ENCODE measurements around the gene DNAAF8. TPM values are rescaled to one million over a fixed set of nuclear protein-coding genes. Genes with fewer than 3 reads are reported as not detected.

Gene DNAAF8
- polyA plus RNA-seq, 1 of the 3 experiments (the other 2 are of a cell fraction), result 3.1 TPM

DNA sequence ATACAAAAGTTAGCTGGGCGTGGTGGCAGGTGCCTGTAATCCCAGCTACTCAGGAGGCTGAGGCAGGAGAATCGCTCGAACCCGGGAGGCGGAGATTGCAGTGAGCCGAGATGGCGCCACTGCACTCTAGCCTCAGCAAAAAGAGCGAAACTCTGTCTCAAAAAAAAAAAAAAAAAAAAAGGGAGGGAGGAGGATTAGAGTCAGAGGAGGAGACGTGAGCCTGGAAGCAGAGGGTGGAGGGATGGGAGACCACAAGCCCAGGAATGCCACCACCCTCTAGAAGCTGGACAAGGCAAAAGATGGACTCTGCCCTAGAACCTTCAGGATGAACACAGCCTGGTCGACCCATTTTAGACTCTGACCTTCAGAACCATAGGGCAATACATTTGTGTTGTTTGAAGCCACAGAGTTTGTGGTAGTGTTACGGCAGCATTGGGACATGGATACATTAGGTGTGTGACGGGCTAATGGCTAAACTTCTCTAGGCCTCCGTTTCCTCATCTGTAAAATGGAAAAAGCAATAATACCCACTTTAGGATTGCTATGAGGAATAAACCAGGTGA, 58.7 kb downstream of the DNAAF8 start:
- POLR2A ChIA-PET, result interaction anchor here (0.6 to 0.7 kb wide), 2 partner anchors 83 to 100 kb away, joined by 5 read pairs; no protein-coding TSS in a partner anchor
- no peak overlapping the region for H3K27ac ChIP-seq (ENCODE audit: low read depth in 2 of 2, low read length in 1 of 2)
- no peak overlapping the region for H3K9ac ChIP-seq
- no peaks in the 10 kb centered on the region for H3K79me2 ChIP-seq (ENCODE audit: insufficient read depth)
- H3F3A ChIP-seq (replicated peaks; ENCODE audit: insufficient read depth), result no peaks in the 10 kb centered on the region
- TF ChIP-seq CTCF (IDR thresholded peaks at IDR 0.05) (no peak), MXI1 (IDR thresholded peaks at IDR 0.05; ENCODE audit: low read depth, low read length) (no peak), IRF3 (IDR thresholded peaks at IDR 0.05; ENCODE audit: low read depth, low read length) (no peak), POLR2AphosphoS5 (IDR thresholded peaks at IDR 0.05; ENCODE audit: low read depth, low read length) (no peak), RXRA (IDR thresholded peaks at IDR 0.05; ENCODE audit: borderline replicate concordance, low read depth) (no peak), ELF1 (IDR thresholded peaks at IDR 0.05) (no peak), EZH2phosphoT487 (IDR thresholded peaks at IDR 0.05; ENCODE audit: borderline replicate concordance, low read depth) (no peak), SMC3 (IDR thresholded peaks at IDR 0.05; ENCODE audit: low read depth, low read length) (no peak), MEF2A (IDR thresholded peaks at IDR 0.05; ENCODE audit: borderline replicate concordance, low read depth) (no peak), CHD2 (IDR thresholded peaks at IDR 0.05; ENCODE audit: low read length, partially characterized antibody) (no peak), RFX5 (IDR thresholded peaks at IDR 0.05; ENCODE audit: low read length) (no peak), SIN3A (IDR thresholded peaks at IDR 0.05; ENCODE audit: borderline replicate concordance, low read depth, low read length) (no peak), PBX3 (IDR thresholded peaks at IDR 0.05) (no peak), EP300 (IDR thresholded peaks at IDR 0.05; ENCODE audit: borderline replicate concordance in 1 of 2, low read depth in 1 of 2, low read length in 1 of 2) (no peak), TAF1 (IDR thresholded peaks at IDR 0.05; ENCODE audit: borderline replicate concordance, low read depth, low read length) (no peak), NRF1 (IDR thresholded peaks at IDR 0.05; ENCODE audit: low read depth, low read length) (no peak), ZBTB33 (IDR thresholded peaks at IDR 0.05; ENCODE audit: borderline replicate concordance, low read depth) (no peak), FOXM1 (IDR thresholded peaks at IDR 0.05; ENCODE audit: low read depth) (no peak), GABPA (IDR thresholded peaks at IDR 0.05; ENCODE audit: low read depth) (no peak)
- TF ChIP-seq, protein P1, sequence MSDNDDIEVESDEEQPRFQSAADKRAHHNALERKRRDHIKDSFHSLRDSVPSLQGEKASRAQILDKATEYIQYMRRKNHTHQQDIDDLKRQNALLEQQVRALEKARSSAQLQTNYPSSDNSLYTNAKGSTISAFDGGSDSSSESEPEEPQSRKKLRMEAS (IDR thresholded peaks at IDR 0.05; ENCODE audit: low read depth), result no peak
- H3K9me2 ChIP-seq, result no peaks in the 10 kb centered on the region
- CTCF ChIA-PET, result no interaction called here
- H3K9me3 ChIP-seq, result no peaks in the 10 kb centered on the region
- H3K27me3 ChIP-seq (ENCODE audit: insufficient read depth), result no peaks in the 10 kb centered on the region
- peaks cover 0 to 6% of the 10 kb centered on the region in 2 experiments; a peak in 1 of 4 replicates for H3K4me1 ChIP-seq (ENCODE audit: control insufficient read depth in 1 of 2, insufficient read depth in 2 of 2, low read depth in 1 of 2, low read length in 1 of 2)
- H3K4me2 ChIP-seq, result no peak overlapping the region
- no peak overlapping the region for H3K4me3 ChIP-seq (ENCODE audit: low read depth in 2 of 2, low read length in 1 of 2)
- H2AFZ ChIP-seq (ENCODE audit: low read depth), result no peak overlapping the region
- peaks cover 0 to 8% of the 10 kb centered on the region in 2 experiments for H3K36me3 ChIP-seq (replicated peaks in 1 of 2; ENCODE audit: control insufficient read depth in 1 of 2, insufficient read depth in 2 of 2, low read length in 1 of 2)
- DNase-seq, result no peak
- no peaks in the 10 kb centered on the region for H4K20me1 ChIP-seq (ENCODE audit: insufficient read depth)
- WGBS (ENCODE audit: low lambda C conversion rate), result 79% methylated on average over 13 of the region's 13 CpGs

Measured in SK-N-SH (cell line).